Measurements from ENCODE around the gene CRIP2.

CRIP2 gene

GRCh38 chr14:105490572-105491365 lies 16.1 kb downstream of the CRIP2 start, which contains the start of gene TEDC1:
TSS of gene TEDC1 (plus strand) at chr14:105491246. CDS start at chr14:105491376, 130 bp downstream.
- Histone ChIP-seq H3K79me2 (ENCODE audit: low read length) (peaks cover 21% of the 10 kb centered on the region), H3K4me3 (ENCODE audit: low read length) (peak within 1 kb of the TSS; percentile 92), H3K27ac (ENCODE audit: low read length) (peak within 1 kb of the TSS; percentile 76), H4K20me1 (ENCODE audit: insufficient read depth, low read length) (peaks cover 11% of the 10 kb centered on the region), H3K9me3 (ENCODE audit: insufficient read depth, low read length) (no peaks in the 10 kb centered on the region), H2AFZ (ENCODE audit: low read depth, low read length) (peak within 1 kb of the TSS; percentile 30; the same call in 1 of the 2 replicates), H3K4me2 (ENCODE audit: low read length) (peak within 1 kb of the TSS; percentile 93), H3K36me3 (replicated peaks; ENCODE audit: low read depth, low read length) (peaks cover 6% of the 10 kb centered on the region), H3K4me1 (ENCODE audit: low read length) (peaks cover 31% of the 10 kb centered on the region), H3K27me3 (ENCODE audit: low read depth, low read length) (peaks cover 9% of the 10 kb centered on the region), H3K9ac (ENCODE audit: low read length) (peak within 1 kb of the TSS; percentile 90)
- TF ChIP-seq EZH2phosphoT487 (IDR thresholded peaks at IDR 0.05; ENCODE audit: low read depth) = no peak
- TF ChIP-seq, protein P1, sequence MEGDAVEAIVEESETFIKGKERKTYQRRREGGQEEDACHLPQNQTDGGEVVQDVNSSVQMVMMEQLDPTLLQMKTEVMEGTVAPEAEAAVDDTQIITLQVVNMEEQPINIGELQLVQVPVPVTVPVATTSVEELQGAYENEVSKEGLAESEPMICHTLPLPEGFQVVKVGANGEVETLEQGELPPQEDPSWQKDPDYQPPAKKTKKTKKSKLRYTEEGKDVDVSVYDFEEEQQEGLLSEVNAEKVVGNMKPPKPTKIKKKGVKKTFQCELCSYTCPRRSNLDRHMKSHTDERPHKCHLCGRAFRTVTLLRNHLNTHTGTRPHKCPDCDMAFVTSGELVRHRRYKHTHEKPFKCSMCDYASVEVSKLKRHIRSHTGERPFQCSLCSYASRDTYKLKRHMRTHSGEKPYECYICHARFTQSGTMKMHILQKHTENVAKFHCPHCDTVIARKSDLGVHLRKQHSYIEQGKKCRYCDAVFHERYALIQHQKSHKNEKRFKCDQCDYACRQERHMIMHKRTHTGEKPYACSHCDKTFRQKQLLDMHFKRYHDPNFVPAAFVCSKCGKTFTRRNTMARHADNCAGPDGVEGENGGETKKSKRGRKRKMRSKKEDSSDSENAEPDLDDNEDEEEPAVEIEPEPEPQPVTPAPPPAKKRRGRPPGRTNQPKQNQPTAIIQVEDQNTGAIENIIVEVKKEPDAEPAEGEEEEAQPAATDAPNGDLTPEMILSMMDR (IDR thresholded peaks at IDR 0.05; ENCODE audit: low read depth, low read length) = peak; percentile 50

GRCh38 chr14:105491366-105491973 lies 16.8 kb downstream of the CRIP2 start:
- peaks cover 2% of the 10 kb centered on the region for H3K27me3 ChIP-seq (ENCODE audit: low read depth, low read length)
- H3K9ac ChIP-seq (ENCODE audit: low read length) = peak overlapping the region; percentile 90
- H3K9me3 ChIP-seq (ENCODE audit: insufficient read depth, low read length) = no peaks in the 10 kb centered on the region
- H3K4me3 ChIP-seq (ENCODE audit: low read length) = peak overlapping the region; percentile 89
- H3K4me2 ChIP-seq (ENCODE audit: low read length) = peak overlapping the region; percentile 89
- peak overlapping the region; percentile 30; the same call in 1 of the 2 replicates for H2AFZ ChIP-seq (ENCODE audit: low read depth, low read length)
- no peak for TF ChIP-seq EZH2phosphoT487 (IDR thresholded peaks at IDR 0.05; ENCODE audit: low read depth)
- TF ChIP-seq, protein P1 (IDR thresholded peaks at IDR 0.05; ENCODE audit: low read depth, low read length) = no peak
- peaks cover 11% of the 10 kb centered on the region for H4K20me1 ChIP-seq (ENCODE audit: insufficient read depth, low read length)
- peaks cover 6% of the 10 kb centered on the region for H3K36me3 ChIP-seq (replicated peaks; ENCODE audit: low read depth, low read length)
- peak overlapping the region; percentile 76 for H3K27ac ChIP-seq (ENCODE audit: low read length)
- H3K79me2 ChIP-seq (ENCODE audit: low read length) = peaks cover 21% of the 10 kb centered on the region
- peaks cover 24% of the 10 kb centered on the region for H3K4me1 ChIP-seq (ENCODE audit: low read length)

DNA sequence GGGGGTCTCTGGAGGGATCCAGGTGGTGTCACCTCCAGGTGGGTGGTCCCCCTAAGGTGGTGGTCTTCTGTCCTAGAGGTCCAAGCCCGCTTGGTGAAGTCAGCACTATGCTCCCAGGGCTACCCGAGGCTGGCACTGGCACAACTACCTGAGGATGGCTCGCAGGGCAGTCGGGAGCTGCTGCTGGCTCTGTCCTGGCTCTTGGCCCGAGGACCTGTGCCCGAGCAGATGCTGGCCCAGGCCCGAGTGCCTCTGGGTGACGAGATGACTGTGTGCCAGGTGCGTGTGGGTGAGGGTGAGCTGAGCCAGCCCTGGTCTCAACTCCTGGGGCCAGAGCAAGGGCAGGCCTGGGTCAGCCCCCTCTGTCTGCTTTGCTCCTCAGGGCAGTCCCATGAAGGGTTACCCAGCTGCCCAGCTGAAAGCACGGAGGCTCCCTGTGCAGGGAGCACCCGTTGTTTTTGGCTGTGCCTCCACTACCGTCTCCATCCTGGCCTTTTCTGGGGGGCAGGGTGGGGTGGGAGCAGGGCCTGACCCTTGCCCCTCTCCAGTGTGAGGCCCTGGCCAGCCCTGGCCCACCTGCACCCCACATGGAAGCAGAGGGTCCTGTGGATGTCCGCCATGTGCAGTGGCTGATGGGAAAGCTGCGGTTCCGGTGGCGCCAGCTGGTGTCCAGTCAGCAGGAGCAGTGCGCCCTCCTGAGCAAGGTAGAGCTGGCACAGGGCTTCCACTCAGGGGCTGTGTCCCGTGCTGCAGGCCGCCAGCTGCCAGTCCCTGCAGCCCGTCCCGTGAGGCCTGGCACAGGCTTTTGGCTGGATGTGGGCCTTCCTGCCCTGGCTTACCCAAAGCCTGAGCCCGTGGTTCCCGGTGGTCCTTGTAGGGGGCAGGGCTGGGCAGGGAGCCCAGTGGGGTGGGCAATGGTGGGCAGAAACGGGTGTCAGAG lies 17.7 kb downstream of the CRIP2 start:
- H3K4me1 ChIP-seq (ENCODE audit: low read length) = peaks cover 21% of the 10 kb centered on the region
- peak overlapping the region; percentile 31; the same call in 1 of the 2 replicates for H3K27ac ChIP-seq (ENCODE audit: low read length)
- H3K9ac ChIP-seq (ENCODE audit: low read length) = peak overlapping the region; percentile 90
- no peaks in the 10 kb centered on the region for H3K27me3 ChIP-seq (ENCODE audit: low read depth, low read length)
- peak overlapping the region; percentile 89 for H3K4me3 ChIP-seq (ENCODE audit: low read length)
- peaks cover 11% of the 10 kb centered on the region for H4K20me1 ChIP-seq (ENCODE audit: insufficient read depth, low read length)
- no peak overlapping the region for H2AFZ ChIP-seq (ENCODE audit: low read depth, low read length)
- H3K36me3 ChIP-seq (replicated peaks; ENCODE audit: low read depth, low read length) = peaks cover 6% of the 10 kb centered on the region
- no peaks in the 10 kb centered on the region for H3K9me3 ChIP-seq (ENCODE audit: insufficient read depth, low read length)
- TF ChIP-seq EZH2phosphoT487 (IDR thresholded peaks at IDR 0.05; ENCODE audit: low read depth) = no peak
- TF ChIP-seq, protein P1 (IDR thresholded peaks at IDR 0.05; ENCODE audit: low read depth, low read length) = no peak
- H3K79me2 ChIP-seq (ENCODE audit: low read length) = peaks cover 21% of the 10 kb centered on the region
- peak overlapping the region; percentile 89 for H3K4me2 ChIP-seq (ENCODE audit: low read length)

All from OCI-LY3 (cell line).